ENCODE data around the gene MYO16. TPM values are rescaled to one million over a fixed set of nuclear protein-coding genes. Genes with fewer than 3 reads are reported as not detected.

MYO16 gene
- total RNA-seq, 1 experiment from 2014 or later = not detected

DNA sequence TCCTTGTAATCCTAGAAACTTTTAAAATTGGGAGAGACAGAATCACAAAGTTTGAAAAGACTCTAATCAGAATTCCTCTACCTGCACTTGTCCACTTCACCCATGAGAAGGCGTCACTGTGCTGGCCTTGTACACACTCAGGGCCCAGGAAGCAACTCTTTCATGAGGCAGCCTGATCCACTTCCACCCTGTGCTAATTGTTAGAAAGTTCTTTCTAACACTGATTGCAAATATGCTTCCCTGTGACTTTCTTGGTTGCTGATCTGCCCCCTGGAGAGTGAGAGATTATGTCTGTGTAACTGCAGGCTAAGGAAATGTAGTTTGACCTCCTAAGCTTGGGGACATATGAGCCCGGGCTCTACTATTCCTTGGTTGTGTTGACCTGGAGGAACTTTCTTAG, 494.6 kb downstream of the MYO16 start:
- Histone ChIP-seq H3K23me2 (ENCODE audit: insufficient read length, low read depth, low read length, poor library complexity, severe bottlenecking) (no peaks in the 10 kb centered on the region), H4K5ac (ENCODE audit: insufficient read length, low read depth, low read length) (no peak overlapping the region), H3K4me1 (ENCODE audit: insufficient read depth, low read length) (no peaks in the 10 kb centered on the region), H4K91ac (ENCODE audit: insufficient read length, low read depth, low read length) (no peak overlapping the region), H4K8ac (replicated peaks; ENCODE audit: insufficient read length, low read depth, low read length) (no peak overlapping the region), H2BK12ac (ENCODE audit: insufficient read length, low read depth, low read length) (no peak overlapping the region), H3T11ph (ENCODE audit: low read length) (no peak overlapping the region), H3K27me3 (ENCODE audit: insufficient read depth, low read length) (no peaks in the 10 kb centered on the region), H3K9ac (ENCODE audit: extremely low read depth, insufficient read length, low read length) (no peak overlapping the region), H3K9me3 (ENCODE audit: control insufficient read depth, low read depth, low read length) (no peaks in the 10 kb centered on the region), H3K27ac (ENCODE audit: insufficient read length, low read depth, low read length) (no peak overlapping the region), H3K4ac (ENCODE audit: low read depth, low read length) (no peak overlapping the region), H2BK120ac (ENCODE audit: low read depth, low read length, poor library complexity, severe bottlenecking) (no peak overlapping the region), H4K20me1 (ENCODE audit: control insufficient read depth, insufficient read depth, insufficient read length) (no peaks in the 10 kb centered on the region), H3K18ac (ENCODE audit: insufficient read length, low read depth, low read length) (no peak overlapping the region), H2AK5ac (ENCODE audit: insufficient read length, low read length) (no peak overlapping the region), H3K56ac (ENCODE audit: insufficient read length, low read depth, low read length) (no peak overlapping the region), H3K79me1 (ENCODE audit: insufficient read depth, low read depth, low read length, poor library complexity, severe bottlenecking) (no peaks in the 10 kb centered on the region), H2BK5ac (ENCODE audit: insufficient read length, low read length) (no peak overlapping the region), H2BK15ac (ENCODE audit: low read depth, low read length) (no peak overlapping the region), H3K23ac (ENCODE audit: insufficient read length, low read depth, low read length) (no peak overlapping the region), H3K14ac (ENCODE audit: insufficient read depth, low read length) (no peak overlapping the region), H3K79me2 (ENCODE audit: insufficient read depth, low read length) (no peaks in the 10 kb centered on the region), H2BK20ac (ENCODE audit: low read depth, low read length, poor library complexity, severe bottlenecking) (no peak overlapping the region), H2AFZ (ENCODE audit: low read length) (no peak overlapping the region), H3K4me2 (ENCODE audit: insufficient read depth, insufficient read length, low read length) (no peak overlapping the region)
- no peak for DNase-seq
- Mint-ChIP-seq H3K27me3 (ENCODE audit: low read depth) (no peaks in the 10 kb centered on the region), H3K27ac (no peak overlapping the region), H3K9me3 (no peaks in the 10 kb centered on the region), H3K4me3 (no peak overlapping the region), H3K4me1 (peaks cover 12 to 14% of the 10 kb centered on the region in 2 experiments), H3K36me3 (ENCODE audit: insufficient read depth in 1 of 3, low read depth in 3 of 3) (no peaks in the 10 kb centered on the region)
- no CpG with 5 or more reads among the region's 2 CpGs for WGBS (ENCODE audit: extremely low coverage, insufficient read length, low lambda C conversion rate)
- TF ChIP-seq CTCF (conservative IDR thresholded peaks at IDR 0.05) = peak; percentile 30; the same call in 1 of the 3 replicates
